Breast epithelium (tissue), 4 donors: ENCODE data around the gene PCDHA9. TPM values are rescaled to one million over a fixed set of nuclear protein-coding genes. Genes with fewer than 3 reads are reported as not detected.
"Not testable (repeated sequence)": the region's sequence is repeated elsewhere in the genome, so short reads cannot be mapped to it uniquely, and the experiment has no call there.

ENCODE experiments used
- DNase-seq, 2 donors: peaks; one replicate each; pipeline ENCODE4 v3.0.0-alpha.2; 2019; ENCODE audit warnings: low spot score in 2 of 2
- H3K27ac ChIP-seq, 2 donors: fragments of 200-600 bp; sonication (generic) in 1 of 2; one replicate each; pipeline ENCODE4 v1.5.1; 2016 to 2019; ENCODE audit warnings: mild to moderate bottlenecking in 1 of 2
- H3K27me3 ChIP-seq, 2 donors: fragments of 200-600 bp; sonication (generic) in 1 of 2; one replicate each; pipeline versions ENCODE4 v1.5.1 to v1.6.0; 2017 to 2019; ENCODE audit warnings: control low read depth in 1 of 2, mild to moderate bottlenecking in 1 of 2
- H3K36me3 ChIP-seq: fragments of 200-600 bp; one replicate; pipeline ENCODE4 v1.5.1; 2019
- H3K4me1 ChIP-seq, 2 donors: fragments of 200-600 bp; sonication (generic); one replicate each; pipeline ENCODE4 v1.5.1; 2016 to 2019; ENCODE audit warnings: control low read depth in 1 of 2
- H3K4me3 ChIP-seq, 3 donors: fragments of 200-600 bp; sonication (generic); 1 replicate in 2 of 3; 2 replicates in 1 of 3; pipeline ENCODE4 v1.5.1; 2016 to 2019; ENCODE audit warnings: mild to moderate bottlenecking in 3 of 3, moderate library complexity in 2 of 3
- H3K9me3 ChIP-seq, 2 donors: fragments of 200-600 bp; sonication (generic) in 1 of 2; one replicate each; pipeline ENCODE4 v1.5.1; 2016 to 2019; ENCODE audit warnings: control low read depth in 1 of 2
- POLR2A ChIP-seq: fragments of 450-650 bp; IDR thresholded peaks from one replicate; pipeline ENCODE4 v1.6.1; 2016; ENCODE audit warnings: antibody characterized with exemption, mild to moderate bottlenecking, moderate library complexity
- POLR2AphosphoS5 ChIP-seq, 3 donors: sonication (generic); formaldehyde crosslinking; IDR thresholded peaks; one replicate each; pipeline ENCODE4 v1.6.1; 2017; ENCODE audit warnings: antibody characterized with exemption in 3 of 3
- intact Hi-C: fragments of 100-400 bp; cut with DNase I; formaldehyde crosslinking; loops from one replicate; pipeline ENCODE4 v1.15.1; 2023; ENCODE audit warnings: low total_unique reads
- total RNA-seq, 3 donors: library from RNA; depleted of rRNA; stranded (reverse); fragments of >200 nt; gene quantifications; one replicate each; pipeline ENCODE4 v1.1.0, GENCODE V29; 2016
- TF ChIP-seq, protein P1 (sequence below), 3 donors: fragments of 450-650 bp; IDR thresholded peaks; one replicate each; pipeline ENCODE4 v1.5.1; 2016 to 2017; ENCODE audit warnings: antibody characterized with exemption in 3 of 3, mild to moderate bottlenecking in 3 of 3, moderate library complexity in 3 of 3

The PCDHA9 gene
- total RNA-seq, 3 donors from 2014 or later: 0.16 to 1.5 (median 0.66) TPM

DNA sequence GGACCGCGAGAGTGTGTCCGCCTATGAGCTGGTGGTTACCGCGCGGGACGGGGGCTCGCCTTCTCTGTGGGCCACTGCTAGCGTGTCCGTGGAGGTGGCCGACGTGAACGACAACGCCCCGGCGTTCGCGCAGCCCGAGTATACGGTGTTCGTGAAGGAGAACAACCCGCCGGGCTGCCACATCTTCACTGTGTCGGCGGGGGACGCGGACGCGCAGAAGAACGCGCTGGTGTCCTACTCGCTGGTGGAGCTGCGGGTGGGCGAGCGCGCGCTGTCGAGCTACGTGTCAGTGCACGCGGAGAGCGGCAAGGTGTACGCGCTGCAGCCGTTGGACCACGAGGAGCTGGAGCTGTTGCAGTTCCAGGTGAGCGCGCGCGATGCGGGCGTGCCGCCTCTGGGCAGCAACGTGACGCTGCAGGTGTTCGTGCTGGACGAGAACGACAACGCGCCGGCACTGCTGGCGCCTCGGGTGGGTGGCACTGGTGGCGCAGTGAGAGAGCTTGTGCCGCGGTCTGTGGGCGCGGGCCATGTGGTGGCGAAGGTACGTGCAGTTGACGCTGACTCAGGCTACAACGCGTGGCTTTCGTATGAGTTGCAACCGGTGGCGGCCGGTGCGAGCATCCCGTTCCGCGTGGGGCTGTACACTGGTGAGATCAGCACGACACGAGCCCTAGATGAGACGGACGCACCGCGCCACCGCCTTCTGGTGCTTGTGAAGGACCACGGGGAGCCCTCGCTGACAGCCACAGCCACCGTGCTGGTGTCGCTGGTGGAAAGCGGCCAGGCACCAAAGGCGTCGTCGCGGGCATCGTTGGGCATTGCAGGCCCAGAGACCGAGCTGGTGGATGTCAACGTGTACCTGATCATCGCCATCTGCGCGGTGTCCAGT lies 12.3 kb upstream of the PCDHA9 start:
- Histone ChIP-seq H3K27me3 (no peaks in the 10 kb centered on the region), H3K36me3 (no peaks in the 10 kb centered on the region), H3K4me3 (no peak overlapping the region), H3K4me1 (no peaks in the 10 kb centered on the region), H3K9me3 (peaks cover 28 to 62% of the 10 kb centered on the region in 2 donors), H3K27ac (no peak overlapping the region)
- DNase-seq: no peak
- TF ChIP-seq POLR2AphosphoS5 (IDR thresholded peaks at IDR 0.05) (no peak), POLR2A (no peak)
- TF ChIP-seq, protein P1, sequence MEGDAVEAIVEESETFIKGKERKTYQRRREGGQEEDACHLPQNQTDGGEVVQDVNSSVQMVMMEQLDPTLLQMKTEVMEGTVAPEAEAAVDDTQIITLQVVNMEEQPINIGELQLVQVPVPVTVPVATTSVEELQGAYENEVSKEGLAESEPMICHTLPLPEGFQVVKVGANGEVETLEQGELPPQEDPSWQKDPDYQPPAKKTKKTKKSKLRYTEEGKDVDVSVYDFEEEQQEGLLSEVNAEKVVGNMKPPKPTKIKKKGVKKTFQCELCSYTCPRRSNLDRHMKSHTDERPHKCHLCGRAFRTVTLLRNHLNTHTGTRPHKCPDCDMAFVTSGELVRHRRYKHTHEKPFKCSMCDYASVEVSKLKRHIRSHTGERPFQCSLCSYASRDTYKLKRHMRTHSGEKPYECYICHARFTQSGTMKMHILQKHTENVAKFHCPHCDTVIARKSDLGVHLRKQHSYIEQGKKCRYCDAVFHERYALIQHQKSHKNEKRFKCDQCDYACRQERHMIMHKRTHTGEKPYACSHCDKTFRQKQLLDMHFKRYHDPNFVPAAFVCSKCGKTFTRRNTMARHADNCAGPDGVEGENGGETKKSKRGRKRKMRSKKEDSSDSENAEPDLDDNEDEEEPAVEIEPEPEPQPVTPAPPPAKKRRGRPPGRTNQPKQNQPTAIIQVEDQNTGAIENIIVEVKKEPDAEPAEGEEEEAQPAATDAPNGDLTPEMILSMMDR (IDR thresholded peaks at IDR 0.05): no peak
- intact Hi-C loops: no loop called here

DNA sequence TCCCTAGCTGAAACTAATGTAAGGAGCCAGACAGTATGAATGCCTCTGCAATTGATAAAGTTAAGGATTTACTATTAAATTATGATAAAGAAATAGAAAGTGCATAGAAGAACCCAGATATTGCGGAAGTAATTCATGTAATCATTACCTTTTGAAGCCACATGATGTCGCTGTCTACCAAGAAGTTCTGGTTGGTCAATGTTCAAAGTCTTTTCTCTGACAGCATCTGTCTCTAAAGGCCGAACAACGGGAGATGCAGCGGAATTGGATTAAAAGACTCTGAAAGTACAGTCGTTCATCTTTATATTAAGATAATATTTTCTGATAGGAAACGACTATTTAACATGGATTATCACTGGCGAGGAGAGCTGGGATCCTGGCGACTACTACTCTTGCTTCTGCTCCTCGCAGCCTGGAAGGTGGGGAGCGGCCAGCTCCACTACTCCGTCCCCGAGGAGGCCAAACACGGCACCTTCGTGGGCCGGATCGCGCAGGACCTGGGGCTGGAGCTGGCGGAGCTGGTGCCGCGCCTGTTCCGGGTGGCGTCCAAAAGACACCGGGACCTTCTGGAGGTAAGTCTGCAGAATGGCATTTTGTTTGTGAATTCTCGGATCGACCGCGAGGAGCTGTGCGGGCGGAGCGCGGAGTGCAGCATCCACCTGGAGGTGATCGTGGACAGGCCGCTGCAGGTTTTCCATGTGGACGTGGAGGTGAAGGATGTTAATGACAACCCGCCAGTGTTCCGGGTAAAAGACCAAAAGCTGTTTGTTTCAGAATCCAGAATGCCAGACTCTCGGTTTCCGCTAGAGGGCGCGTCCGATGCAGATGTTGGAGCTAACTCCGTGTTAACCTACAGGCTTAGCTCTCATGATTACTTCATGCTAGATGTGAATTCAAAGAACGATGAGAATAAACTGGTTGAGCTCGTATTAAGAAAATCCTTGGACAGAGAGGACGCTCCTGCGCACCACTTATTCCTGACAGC lies 6.9 kb upstream of the PCDHA9 start, which contains the start of gene PCDHA8:
TSS of gene PCDHA8 (plus strand) at position 210 of the 985 bp plus-strand sequence. CDS start at position 345, 135 bp downstream.
- Histone ChIP-seq H3K9me3 (peaks cover 27 to 55% of the 10 kb centered on the region in 2 donors), H3K4me3 (no peak within 1 kb of the TSS), H3K27me3 (no peaks in the 10 kb centered on the region), H3K4me1 (no peaks in the 10 kb centered on the region), H3K27ac (no peak within 1 kb of the TSS), H3K36me3 (no peaks in the 10 kb centered on the region)
- intact Hi-C loops: no loop called here
- DNase-seq: no peak
- no peak for TF ChIP-seq POLR2AphosphoS5 (IDR thresholded peaks at IDR 0.05)
- TF ChIP-seq POLR2A: no peak
- TF ChIP-seq, protein P1 (IDR thresholded peaks at IDR 0.05): no peak

DNA sequence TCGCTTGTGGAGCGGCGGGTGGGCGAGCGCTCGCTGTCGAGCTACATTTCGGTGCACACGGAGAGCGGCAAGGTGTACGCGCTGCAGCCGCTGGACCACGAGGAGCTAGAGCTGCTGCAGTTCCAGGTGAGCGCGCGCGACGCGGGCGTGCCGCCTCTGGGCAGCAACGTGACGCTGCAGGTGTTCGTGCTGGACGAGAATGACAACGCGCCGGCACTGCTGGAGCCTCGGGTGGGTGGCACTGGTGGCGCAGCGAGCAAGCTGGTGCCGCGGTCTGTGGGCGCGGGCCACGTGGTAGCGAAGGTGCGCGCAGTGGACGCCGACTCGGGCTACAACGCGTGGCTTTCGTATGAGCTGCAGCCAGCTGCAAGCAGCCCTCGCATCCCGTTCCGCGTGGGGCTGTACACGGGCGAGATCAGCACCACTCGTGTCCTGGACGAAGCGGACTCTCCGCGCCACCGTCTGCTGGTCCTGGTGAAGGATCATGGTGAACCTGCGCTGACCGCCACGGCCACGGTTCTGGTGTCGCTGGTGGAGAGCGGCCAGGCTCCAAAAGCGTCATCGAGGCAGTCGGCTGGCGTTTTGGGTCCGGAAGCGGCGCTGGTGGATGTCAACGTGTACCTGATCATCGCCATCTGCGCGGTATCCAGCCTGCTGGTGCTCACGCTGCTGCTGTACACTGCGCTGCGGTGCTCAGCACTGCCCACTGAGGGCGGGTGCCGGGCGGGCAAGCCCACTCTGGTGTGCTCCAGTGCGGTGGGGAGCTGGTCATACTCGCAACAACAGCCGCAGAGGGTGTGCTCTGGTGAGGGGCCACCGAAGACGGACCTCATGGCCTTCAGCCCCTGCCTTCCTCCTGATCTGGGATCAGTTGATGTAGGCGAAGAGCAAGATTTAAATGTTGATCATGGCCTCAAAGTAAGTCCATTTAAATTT lies 5.1 kb upstream of the PCDHA9 start:
- no peak for DNase-seq
- Histone ChIP-seq H3K9me3 (peaks cover 29 to 65% of the 10 kb centered on the region in 2 donors), H3K4me1 (no peaks in the 10 kb centered on the region), H3K27ac (no peak overlapping the region), H3K27me3 (no peaks in the 10 kb centered on the region), H3K36me3 (no peaks in the 10 kb centered on the region), H3K4me3 (no peak overlapping the region)
- intact Hi-C loops: no loop called here
- TF ChIP-seq POLR2A (no peak), POLR2AphosphoS5 (IDR thresholded peaks at IDR 0.05) (no peak)
- TF ChIP-seq, protein P1 (IDR thresholded peaks at IDR 0.05): no peak

DNA sequence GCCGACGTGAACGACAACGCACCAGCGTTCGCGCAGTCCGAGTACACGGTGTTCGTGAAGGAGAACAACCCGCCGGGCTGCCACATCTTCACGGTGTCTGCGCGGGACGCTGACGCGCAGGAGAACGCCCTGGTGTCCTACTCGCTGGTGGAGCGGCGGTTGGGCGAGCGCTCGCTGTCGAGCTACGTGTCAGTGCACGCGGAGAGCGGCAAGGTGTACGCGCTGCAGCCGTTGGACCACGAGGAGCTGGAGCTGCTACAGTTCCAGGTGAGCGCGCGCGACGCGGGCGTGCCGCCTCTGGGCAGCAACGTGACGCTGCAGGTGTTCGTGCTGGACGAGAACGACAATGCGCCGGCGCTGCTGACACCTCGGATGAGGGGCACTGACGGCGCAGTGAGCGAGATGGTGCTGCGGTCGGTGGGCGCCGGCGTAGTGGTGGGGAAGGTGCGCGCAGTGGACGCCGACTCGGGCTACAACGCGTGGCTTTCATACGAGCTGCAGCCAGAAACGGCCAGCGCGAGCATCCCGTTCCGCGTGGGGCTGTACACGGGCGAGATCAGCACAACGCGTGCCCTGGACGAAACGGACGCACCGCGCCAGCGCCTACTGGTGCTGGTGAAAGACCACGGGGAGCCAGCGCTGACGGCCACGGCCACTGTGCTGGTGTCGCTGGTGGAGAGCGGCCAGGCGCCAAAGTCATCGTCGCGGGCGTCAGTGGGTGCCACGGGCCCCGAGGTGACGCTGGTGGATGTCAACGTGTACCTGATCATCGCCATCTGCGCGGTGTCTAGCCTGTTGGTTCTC lies 1.9 kb downstream of the PCDHA9 start:
- H3K4me1 ChIP-seq, DNase-seq, H3K36me3 ChIP-seq, H3K27me3 ChIP-seq, intact Hi-C loops, H3K27ac ChIP-seq, H3K4me3 ChIP-seq: not testable (repeated sequence)
- peaks cover 30 to 48% of the 10 kb centered on the region in 2 donors for H3K9me3 ChIP-seq
